ENCODE data around the gene CCM2.
A peak's percentile ranks its signal among the peaks of the same experiment; 100 is the strongest.
"Not testable (repeated sequence)": the region's sequence is repeated elsewhere in the genome, so short reads cannot be mapped to it uniquely, and the experiment has no call there.

CCM2 gene

DNA sequence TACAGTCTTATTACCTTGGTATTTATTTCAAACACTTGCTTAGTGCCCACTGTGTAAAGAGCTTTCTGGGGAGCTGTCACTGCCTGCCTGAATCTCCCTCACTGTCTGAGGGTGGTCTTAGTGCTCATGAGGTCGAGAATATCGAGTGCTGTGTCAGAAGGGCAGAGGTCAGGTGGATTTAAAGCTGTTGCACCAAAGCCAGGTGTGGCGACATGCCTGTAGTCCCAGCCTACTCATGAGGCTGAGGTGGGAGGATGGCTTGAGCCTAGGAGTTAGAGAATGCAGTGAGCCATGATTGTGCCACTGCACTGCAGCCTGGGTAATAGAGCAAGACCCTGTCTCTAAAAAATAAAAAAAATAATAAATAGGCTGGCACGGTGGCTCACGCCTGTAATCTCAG lies 20.9 kb downstream of the CCM2 start:
- H3K4me3 ChIP-seq (ENCODE audit: low read length), result no peak overlapping the region
- TF ChIP-seq ZNF274 (IDR thresholded peaks at IDR 0.05; ENCODE audit: low read depth, low read length), result no peak

DNA sequence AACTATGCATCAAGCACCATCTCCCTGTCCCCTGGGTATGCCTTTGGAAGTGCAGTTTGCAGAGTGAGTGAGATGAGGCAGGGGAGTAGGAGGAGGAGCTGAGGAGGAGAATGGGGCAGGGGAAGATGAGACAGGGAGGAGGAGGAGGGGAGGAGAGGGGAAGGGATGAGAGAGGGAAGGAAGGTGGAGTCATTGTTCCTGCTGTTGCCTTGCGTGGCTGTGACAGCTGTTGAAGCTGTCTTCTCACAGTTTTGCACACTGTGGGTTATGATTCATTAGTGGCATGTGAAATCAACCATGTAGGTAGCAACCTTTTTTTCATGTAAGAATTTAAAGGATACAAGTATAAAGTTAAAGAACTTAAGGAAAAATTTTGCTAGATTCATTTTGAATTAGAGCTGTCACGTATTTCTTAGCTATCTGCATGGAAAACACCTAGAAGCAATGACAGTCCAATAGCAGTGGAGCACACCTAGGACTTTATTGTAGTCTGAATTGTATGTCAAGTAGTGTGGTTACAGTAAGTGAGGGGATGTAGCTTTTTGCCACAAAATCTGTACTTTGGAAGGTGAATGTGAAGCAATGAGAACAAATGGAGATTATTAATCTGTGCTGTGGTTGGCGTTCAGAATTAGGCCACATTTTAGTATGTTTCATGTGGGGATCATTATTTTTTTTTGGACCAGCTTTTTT lies 21.7 kb downstream of the CCM2 start:
- TF ChIP-seq ZNF274 (IDR thresholded peaks at IDR 0.05; ENCODE audit: low read depth, low read length), result no peak
- H3K4me3 ChIP-seq (ENCODE audit: low read length), result no peak overlapping the region

DNA sequence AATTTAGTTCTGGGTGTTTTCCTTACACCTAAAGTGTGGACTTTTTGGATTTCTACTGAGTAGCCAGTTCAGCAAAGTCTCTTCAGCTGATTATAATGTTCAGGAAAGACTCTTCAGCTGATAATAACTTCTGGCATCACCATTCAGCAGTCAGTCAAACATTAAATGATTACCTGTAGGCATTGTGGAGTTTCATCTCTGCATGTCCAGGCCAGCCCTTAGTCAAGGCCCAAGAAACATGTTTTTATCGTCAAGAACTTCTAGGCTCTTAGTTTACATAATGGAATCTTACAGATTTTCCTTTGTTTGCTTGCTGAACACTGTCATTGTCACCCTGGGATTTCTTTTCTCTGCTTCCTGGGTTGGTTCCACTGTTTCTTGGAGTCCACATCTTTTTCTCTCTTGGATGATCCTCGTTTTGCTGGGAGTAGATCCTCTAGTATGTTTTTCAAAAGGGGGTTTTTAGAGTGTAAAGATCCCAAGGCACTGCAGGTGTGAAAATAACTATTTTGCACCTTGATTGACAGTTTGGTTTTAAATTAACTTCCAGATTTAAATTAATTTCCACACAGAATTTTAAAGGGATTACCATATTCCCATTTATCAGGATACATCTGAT lies 24.2 kb downstream of the CCM2 start:
- no peak overlapping the region for H3K4me3 ChIP-seq (ENCODE audit: low read length)
- no peak for TF ChIP-seq ZNF274 (IDR thresholded peaks at IDR 0.05; ENCODE audit: low read depth, low read length)

DNA sequence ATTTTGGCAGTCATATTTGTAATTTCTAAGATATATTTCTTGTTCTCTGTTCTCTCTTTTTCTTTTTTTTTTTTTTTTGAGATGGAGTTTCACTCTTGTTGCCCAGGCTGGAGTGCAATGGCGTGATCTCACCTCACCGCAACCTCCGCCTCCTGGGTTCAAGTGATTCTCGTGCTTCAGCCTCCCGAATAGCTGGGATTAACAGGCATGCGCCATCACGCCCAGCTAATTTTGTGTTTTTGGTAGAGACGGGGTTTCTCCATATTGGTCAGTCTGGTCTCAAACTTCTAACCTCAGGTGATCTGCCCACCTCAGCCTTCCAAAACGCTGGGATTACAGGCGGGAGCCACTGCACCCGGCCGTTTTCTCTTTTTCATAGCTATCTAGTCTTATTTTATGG lies 25.5 kb downstream of the CCM2 start:
- not testable (repeated sequence) for H3K4me3 ChIP-seq (ENCODE audit: low read length)

DNA sequence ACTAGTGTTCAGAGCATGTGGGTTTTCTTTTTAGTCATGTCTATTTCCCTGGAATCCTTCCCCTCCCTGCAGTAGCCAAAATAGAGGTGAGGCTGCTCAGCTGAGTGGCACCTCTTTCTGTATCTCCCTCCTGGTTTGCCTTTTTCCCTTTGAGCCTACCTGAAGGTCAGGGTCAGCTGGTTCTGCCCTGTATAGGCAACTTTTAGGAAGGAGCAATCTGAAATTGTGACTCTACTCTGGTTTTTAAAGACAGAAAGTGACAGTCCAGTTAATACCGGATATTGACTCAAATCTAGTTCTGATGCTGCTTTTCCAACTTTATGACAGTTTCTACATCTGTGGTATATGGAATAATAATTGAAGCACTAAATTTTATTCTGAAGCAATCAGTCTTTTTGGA lies 26.0 kb downstream of the CCM2 start:
- H3K4me3 ChIP-seq (ENCODE audit: low read length), result peak overlapping the region; percentile 14; the same call in 1 of the 2 replicates

DNA sequence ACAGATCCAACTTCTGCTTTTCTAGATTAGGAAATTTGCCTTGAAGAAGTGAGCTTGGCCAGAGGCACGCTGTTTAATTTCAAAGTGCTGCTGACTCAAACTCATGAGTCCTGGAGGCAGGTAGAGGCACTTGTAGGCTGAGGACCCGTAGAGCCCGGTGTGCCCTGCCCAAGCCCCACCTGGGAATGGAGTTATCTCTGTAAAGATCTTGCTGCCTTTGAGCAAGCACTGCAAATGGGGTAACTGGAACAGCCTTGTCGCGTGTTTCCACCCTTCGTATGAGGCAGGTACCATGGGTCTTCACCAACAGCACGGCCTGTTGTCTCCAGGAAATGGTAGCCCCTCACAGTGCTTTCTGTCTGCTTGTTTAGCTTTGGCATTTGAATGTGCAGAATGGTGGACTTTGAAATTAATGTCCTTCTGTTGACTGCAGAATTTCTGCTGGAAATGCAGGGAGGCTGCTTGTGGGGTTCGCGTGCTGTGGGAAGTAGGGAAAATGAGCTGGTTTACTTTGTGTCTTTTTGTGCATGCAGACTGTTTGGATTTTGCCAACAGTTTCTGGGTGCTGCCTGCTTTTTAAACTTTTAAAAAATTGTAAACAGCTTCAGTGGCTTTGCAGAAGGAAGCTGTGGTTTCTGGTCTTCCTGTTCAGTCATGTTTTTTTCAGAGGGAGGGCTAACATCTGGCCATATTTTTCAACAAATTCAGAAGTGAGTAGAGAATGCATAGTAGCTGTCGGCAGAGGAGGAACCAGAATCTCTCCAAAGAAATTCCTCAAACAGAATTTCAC lies 27.2 kb downstream of the CCM2 start:
- H3K4me3 ChIP-seq (ENCODE audit: low read length), result peak overlapping the region; percentile 87; the same call in 1 of the 2 replicates
- no peak for TF ChIP-seq ZNF274 (IDR thresholded peaks at IDR 0.05; ENCODE audit: low read depth, low read length)

More for the DNA sequence above, 26.0 kb downstream of the CCM2 start:
- TF ChIP-seq ZNF274 (IDR thresholded peaks at IDR 0.05; ENCODE audit: low read depth, low read length), result no peak

DNA sequence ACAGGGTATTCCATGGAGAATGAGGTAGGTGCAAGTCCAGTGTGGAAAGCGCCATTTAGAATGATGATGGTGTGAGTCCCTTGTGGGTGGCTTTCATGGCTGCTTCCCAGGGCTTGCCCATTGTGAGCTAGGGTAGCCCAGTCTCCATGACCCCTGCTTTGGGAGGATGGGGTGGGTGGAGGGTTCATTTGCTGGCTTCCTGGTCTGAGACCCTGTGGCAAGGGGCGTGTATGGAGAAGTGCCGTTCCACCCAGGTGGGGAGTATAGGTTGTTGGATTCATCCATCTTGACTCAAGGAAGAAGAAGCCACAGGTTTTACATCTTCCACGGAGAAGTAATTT lies 27.7 kb downstream of the CCM2 start:
- TF ChIP-seq ZNF274 (IDR thresholded peaks at IDR 0.05; ENCODE audit: low read depth, low read length), result no peak
- peak overlapping the region; percentile 87; the same call in 1 of the 2 replicates for H3K4me3 ChIP-seq (ENCODE audit: low read length)

DNA sequence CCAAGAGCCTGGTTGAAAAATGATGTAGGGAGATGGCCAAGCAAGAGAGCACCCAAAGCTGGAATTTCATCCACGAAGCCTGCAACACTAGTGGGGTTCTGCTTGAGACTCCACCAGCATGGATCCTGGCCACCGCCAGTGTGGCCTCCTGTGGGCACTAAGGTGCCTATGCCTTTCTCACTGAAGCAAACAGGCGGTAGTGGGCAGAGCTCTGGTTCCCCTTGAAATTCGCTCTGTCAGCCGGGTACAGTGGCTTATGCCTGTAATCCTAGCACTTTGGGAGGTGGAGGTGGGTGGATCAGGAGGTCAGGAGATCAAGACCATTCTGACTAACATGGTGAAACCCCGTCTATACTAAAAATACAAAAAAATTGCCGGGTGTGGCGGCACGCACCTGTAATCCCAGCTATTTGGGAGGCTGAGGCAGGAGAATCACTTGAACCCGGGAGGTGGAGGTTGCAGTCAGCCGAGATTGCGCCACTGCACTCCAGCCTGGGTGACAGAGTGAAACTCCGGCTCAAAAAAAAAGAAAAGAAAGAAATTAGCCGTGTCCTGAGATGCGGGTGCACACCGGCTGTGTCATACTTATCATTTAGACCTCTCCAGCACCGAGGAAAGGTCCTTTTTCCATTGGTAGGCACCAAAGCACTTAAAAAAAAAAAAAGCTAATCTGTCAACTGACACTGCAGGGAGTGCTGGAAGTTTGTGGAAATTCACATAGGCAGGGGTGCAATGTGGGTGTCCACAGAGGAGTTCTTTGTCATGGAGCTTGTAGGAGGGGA lies 28.3 kb downstream of the CCM2 start:
- peak overlapping the region; percentile 87; the same call in 1 of the 2 replicates for H3K4me3 ChIP-seq (ENCODE audit: low read length)
- TF ChIP-seq ZNF274 (IDR thresholded peaks at IDR 0.05; ENCODE audit: low read depth, low read length), result no peak

DNA sequence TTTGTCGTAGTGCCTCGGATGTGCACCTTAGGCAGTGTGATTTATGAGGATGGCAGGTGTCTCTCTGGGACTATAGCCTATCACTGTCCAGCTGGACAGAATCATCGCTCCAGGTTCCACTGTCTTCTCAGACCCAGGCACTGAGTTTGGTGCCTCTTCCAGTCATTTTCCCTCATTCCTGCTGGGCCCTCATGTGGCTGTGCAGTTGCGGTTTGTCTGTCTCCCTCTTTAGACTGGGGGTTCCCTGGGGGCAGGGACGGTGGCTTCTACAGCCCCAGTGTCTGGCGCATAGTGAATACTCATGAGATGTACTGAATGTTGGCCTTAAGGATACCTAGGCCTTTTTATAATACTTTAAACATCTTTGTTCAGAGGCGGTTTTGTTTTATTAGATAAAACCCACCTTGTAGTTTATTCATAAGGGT lies 28.9 kb downstream of the CCM2 start:
- H3K4me3 ChIP-seq (ENCODE audit: low read length), result peak overlapping the region; percentile 87; the same call in 1 of the 2 replicates
- no peak for TF ChIP-seq ZNF274 (IDR thresholded peaks at IDR 0.05; ENCODE audit: low read depth, low read length)

DNA sequence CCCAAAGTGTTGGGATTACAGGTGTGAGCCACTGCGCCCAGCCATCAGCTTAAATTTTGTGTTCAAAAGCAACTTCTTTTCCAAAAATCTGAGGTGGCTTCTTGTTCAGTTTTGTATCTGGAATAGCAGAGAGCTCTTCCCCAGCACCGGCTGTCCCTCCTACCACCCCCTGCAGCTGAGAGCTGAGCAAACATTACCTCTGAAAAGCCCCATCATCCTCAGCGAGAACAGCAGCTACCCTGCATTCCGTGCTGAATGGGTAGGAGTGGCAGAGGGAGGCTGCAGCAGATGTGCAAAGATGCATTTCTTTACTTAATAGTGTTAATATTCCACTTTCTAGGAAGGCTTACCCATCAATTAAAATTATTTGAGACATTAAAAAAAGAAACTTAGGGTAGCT lies 31.8 kb downstream of the CCM2 start:
- H3K4me3 ChIP-seq (ENCODE audit: low read length), result no peak overlapping the region
- TF ChIP-seq ZNF274 (IDR thresholded peaks at IDR 0.05; ENCODE audit: low read depth, low read length), result no peak

DNA sequence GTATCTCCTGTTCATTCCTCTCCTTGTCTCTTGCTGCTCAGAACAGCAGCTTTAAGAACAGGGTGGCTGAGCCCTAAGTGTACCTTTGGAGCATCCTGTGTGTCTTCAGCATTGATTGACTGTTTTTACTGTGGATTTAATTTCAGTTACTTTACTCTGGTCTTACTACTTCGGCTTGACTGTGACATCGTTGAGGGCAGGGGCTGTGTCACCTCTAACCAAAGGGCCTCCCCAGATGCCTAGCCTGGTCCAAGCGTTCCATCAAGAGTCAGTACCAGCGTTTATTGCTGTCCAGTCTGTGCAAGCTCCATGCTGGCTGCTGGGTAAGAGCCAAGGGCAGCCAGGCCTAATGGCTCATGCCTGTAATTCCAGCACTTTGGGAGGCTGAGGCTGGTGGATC lies 32.4 kb downstream of the CCM2 start:
- H3K4me3 ChIP-seq (ENCODE audit: low read length), result no peak overlapping the region
- TF ChIP-seq ZNF274 (IDR thresholded peaks at IDR 0.05; ENCODE audit: low read depth, low read length), result no peak

DNA sequence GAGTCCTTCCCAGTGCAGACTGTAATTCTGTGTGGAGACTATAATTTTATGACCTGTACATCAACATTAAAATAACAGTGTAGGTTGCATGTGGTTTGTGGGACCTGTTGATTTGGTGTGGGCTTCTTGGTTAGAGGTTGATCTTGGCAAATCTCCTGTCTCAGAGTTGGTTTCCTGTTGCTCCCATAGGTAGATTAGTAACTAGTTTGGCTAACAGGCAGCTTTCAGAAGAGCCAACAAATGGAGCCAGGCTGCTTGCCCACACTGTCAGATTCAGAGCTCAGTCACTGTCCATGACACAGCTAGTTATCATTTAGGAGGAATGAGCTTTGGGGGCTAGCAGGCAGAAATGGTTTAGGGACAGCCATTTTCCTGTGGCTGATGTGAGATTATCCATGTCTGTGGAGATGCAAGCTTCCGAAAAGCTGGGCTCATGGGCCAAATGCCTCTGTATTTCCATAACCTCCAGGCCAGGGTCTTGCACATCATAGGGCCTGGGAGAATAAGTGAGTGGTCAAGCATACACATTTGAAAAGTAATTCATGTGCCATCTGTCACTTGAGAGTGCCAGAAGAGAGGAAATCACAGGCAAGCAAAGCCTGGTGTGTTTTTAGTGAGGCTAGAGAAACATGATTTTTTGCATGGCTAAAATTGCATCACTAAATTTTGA lies 33.4 kb downstream of the CCM2 start:
- TF ChIP-seq ZNF274 (IDR thresholded peaks at IDR 0.05; ENCODE audit: low read depth, low read length), result no peak
- H3K4me3 ChIP-seq (ENCODE audit: low read length), result no peak overlapping the region; the same call in 1 of the 2 replicates

DNA sequence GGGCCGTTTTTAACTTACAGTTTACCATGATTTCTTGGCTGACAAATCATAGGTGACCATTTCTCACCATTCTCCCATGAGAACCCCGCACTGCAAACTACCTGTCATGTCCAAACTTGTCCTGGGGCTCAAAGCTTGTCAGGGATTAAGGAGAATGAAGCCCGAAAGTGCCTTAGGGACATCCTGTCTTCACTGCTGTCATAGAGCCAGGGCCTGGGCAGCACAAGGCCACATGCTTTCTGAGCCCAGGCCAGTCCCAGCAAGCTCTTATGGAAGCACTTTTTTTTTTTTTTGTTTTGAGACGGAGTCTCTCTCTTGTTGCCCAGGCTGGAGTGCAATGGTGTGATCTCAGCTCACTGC lies 33.9 kb downstream of the CCM2 start:
- no peak for TF ChIP-seq ZNF274 (IDR thresholded peaks at IDR 0.05; ENCODE audit: low read depth, low read length)
- no peak overlapping the region for H3K4me3 ChIP-seq (ENCODE audit: low read length)

DNA sequence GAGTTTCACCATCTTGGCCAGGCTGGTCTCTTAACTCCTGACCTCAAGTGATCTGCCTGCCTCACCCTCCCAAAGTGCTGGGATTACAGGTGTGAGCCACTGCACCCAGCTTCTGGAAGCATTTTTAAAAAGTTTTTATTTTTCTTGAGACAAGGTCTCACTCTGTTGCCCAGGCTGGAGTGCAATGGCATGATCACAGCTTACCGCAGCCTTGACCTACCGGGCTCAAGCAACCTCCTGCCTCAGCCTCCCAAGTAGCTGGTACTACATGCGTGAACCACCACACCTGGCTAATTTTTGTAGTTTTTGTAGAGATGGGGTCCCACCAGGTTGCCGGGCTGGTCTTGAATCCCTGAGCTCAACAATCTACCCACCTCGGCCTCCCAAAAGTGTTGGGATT lies 34.7 kb downstream of the CCM2 start:
- not testable (repeated sequence) for H3K4me3 ChIP-seq (ENCODE audit: low read length)
